ENCODE results near the gene MDN1. TPM values are rescaled to one million over a fixed set of nuclear protein-coding genes. Genes with fewer than 3 reads are reported as not detected.
"Not testable (repeated sequence)": the region's sequence is repeated elsewhere in the genome, so short reads cannot be mapped to it uniquely, and the experiment has no call there.

MDN1 gene
- total RNA-seq, 1 experiment from 2014 or later, result 20.5 TPM

DNA sequence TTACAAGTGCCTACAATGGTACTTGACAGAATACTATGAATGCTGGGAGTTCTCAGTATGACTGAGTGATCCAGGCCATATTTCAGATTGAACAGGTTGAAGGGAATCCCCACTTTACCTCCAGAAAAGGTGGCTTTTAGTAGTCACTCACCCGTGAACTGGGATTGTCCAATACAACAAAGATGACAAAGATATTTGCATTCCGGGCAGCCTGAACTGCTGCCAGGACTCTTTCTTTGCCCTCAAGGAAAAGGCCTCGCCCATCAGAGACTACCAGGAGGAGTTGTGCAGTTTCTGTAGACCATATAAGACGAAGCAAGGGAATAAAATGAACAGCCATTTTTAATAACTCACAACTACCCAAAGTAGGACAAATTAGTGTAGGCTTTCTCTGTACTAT, 174.7 kb downstream of the MDN1 start:
- Histone ChIP-seq H4K20me1 (ENCODE audit: low read length) (no peaks in the 10 kb centered on the region), H3K4me3 (ENCODE audit: low read length) (no peak overlapping the region), H3K79me2 (ENCODE audit: low read length) (no peaks in the 10 kb centered on the region), H3F3A (ENCODE audit: low read length, unreplicated experiment) (no peaks in the 10 kb centered on the region), H3K9ac (ENCODE audit: low read length) (no peak overlapping the region), H3K4me2 (ENCODE audit: low read length) (0 out of 2 replicates have a peak overlapping the region, but pooled peaks have one; percentile 17), H2AFZ (ENCODE audit: low read length) (no peak overlapping the region), H3K36me3 (ENCODE audit: low read depth, low read length) (peaks cover 24% of the 10 kb centered on the region), H3K4me1 (ENCODE audit: insufficient read depth, low read length) (peaks cover 14% of the 10 kb centered on the region; the same call in 1 of the 2 replicates), H3K27me3 (ENCODE audit: low read length) (no peaks in the 10 kb centered on the region), H3K9me2 (replicated peaks; ENCODE audit: low read length) (no peaks in the 10 kb centered on the region), H3K9me3 (ENCODE audit: low read length) (no peaks in the 10 kb centered on the region), H3K27ac (ENCODE audit: low read length) (peak overlapping the region; percentile 12; the same call in 1 of the 2 replicates)
- POLR2A ChIA-PET (ENCODE audit: unreplicated experiment), result no interaction called here
- peak; percentile 67 for DNase-seq
- CTCF ChIA-PET, result no interaction called here
- TF ChIP-seq EZH2phosphoT487 (IDR thresholded peaks at IDR 0.05; ENCODE audit: borderline replicate concordance, low read length) (no peak), EZH2 (IDR thresholded peaks at IDR 0.05; ENCODE audit: low read length, unreplicated experiment) (no peak)
- TF ChIP-seq, protein P1, sequence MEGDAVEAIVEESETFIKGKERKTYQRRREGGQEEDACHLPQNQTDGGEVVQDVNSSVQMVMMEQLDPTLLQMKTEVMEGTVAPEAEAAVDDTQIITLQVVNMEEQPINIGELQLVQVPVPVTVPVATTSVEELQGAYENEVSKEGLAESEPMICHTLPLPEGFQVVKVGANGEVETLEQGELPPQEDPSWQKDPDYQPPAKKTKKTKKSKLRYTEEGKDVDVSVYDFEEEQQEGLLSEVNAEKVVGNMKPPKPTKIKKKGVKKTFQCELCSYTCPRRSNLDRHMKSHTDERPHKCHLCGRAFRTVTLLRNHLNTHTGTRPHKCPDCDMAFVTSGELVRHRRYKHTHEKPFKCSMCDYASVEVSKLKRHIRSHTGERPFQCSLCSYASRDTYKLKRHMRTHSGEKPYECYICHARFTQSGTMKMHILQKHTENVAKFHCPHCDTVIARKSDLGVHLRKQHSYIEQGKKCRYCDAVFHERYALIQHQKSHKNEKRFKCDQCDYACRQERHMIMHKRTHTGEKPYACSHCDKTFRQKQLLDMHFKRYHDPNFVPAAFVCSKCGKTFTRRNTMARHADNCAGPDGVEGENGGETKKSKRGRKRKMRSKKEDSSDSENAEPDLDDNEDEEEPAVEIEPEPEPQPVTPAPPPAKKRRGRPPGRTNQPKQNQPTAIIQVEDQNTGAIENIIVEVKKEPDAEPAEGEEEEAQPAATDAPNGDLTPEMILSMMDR (conservative IDR thresholded peaks at IDR 0.05; ENCODE audit: low read depth, low read length), result no peak
- ATAC-seq, result peak; percentile 67
- no TSS peak for BruUV-seq (replicated peaks)
- intact Hi-C loops (cut with micrococcal nuclease), result no loop called here

DNA sequence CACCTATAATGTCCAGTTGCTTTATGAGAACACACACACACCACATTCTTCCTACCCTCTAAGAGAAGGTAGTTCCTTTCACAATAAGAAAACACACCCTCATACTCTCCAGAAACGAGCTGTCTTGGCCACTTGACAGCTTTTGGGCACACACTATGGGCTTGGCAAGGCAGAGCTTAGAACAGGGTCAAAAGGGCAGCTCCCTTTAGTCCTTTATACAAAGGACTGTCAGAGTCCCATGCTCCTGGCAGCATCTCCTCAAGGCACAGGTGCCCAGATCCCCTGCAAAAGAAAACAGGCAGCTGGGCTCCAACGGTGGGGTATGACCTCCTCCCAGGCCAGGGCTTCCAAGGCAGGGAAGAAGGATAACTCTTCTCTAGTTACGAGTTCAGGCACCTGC, 176.2 kb downstream of the MDN1 start:
- POLR2A ChIA-PET (ENCODE audit: unreplicated experiment), result no interaction called here
- H3K9ac ChIP-seq (ENCODE audit: low read length), result no peak overlapping the region
- no TSS peak for BruUV-seq (replicated peaks)
- H3F3A ChIP-seq (ENCODE audit: low read length, unreplicated experiment), result no peaks in the 10 kb centered on the region
- H3K4me3 ChIP-seq (ENCODE audit: low read length), result no peak overlapping the region
- H3K27ac ChIP-seq (ENCODE audit: low read length), result no peak overlapping the region
- TF ChIP-seq EZH2 (IDR thresholded peaks at IDR 0.05; ENCODE audit: low read length, unreplicated experiment) (no peak), EZH2phosphoT487 (IDR thresholded peaks at IDR 0.05; ENCODE audit: borderline replicate concordance, low read length) (no peak)
- TF ChIP-seq, protein P1 (conservative IDR thresholded peaks at IDR 0.05; ENCODE audit: low read depth, low read length), result no peak
- ATAC-seq, result no peak
- intact Hi-C loops (cut with micrococcal nuclease), result no loop called here
- H3K79me2 ChIP-seq (ENCODE audit: low read length), result no peaks in the 10 kb centered on the region
- DNase-seq, result no peak
- H3K4me2 ChIP-seq (ENCODE audit: low read length), result no peak overlapping the region
- H3K4me1 ChIP-seq (ENCODE audit: insufficient read depth, low read length), result peaks cover 20% of the 10 kb centered on the region; the same call in 1 of the 2 replicates
- H2AFZ ChIP-seq (ENCODE audit: low read length), result no peak overlapping the region
- CTCF ChIA-PET, result no interaction called here
- no peaks in the 10 kb centered on the region for H3K9me3 ChIP-seq (ENCODE audit: low read length)
- H3K27me3 ChIP-seq (ENCODE audit: low read length), result no peaks in the 10 kb centered on the region
- peaks cover 23% of the 10 kb centered on the region for H3K36me3 ChIP-seq (ENCODE audit: low read depth, low read length)
- H4K20me1 ChIP-seq (ENCODE audit: low read length), result no peaks in the 10 kb centered on the region
- H3K9me2 ChIP-seq (replicated peaks; ENCODE audit: low read length), result no peaks in the 10 kb centered on the region

DNA sequence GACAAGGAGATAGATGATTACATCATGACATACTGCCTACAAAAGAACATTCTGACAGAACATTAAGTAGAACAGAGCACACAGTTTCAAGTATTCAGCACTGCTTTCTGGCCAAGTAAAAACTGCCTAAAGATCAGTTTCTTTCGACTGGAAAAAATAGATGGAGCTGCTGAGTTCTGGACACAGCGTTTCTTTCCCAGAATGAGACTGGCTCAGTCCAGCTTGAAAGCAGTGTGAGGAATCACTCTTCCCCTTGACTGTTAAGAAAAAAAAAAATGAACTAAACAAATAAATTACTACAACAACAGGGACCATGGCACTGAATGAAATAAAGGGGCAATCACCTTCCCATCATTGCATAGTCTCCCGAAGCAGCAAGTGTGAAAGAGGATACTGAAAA, 176.6 kb downstream of the MDN1 start:
- Histone ChIP-seq H3K9me2 (replicated peaks; ENCODE audit: low read length) (no peaks in the 10 kb centered on the region), H3K9me3 (ENCODE audit: low read length) (no peaks in the 10 kb centered on the region), H3F3A (ENCODE audit: low read length, unreplicated experiment) (no peaks in the 10 kb centered on the region), H3K27ac (ENCODE audit: low read length) (no peak overlapping the region), H3K4me2 (ENCODE audit: low read length) (no peak overlapping the region), H2AFZ (ENCODE audit: low read length) (no peak overlapping the region), H4K20me1 (ENCODE audit: low read length) (no peaks in the 10 kb centered on the region), H3K4me1 (ENCODE audit: insufficient read depth, low read length) (peaks cover 20% of the 10 kb centered on the region; the same call in 1 of the 2 replicates), H3K4me3 (ENCODE audit: low read length) (no peak overlapping the region), H3K27me3 (ENCODE audit: low read length) (no peaks in the 10 kb centered on the region), H3K36me3 (ENCODE audit: low read depth, low read length) (peaks cover 23% of the 10 kb centered on the region), H3K79me2 (ENCODE audit: low read length) (peaks cover 2% of the 10 kb centered on the region), H3K9ac (ENCODE audit: low read length) (no peak overlapping the region)
- POLR2A ChIA-PET (ENCODE audit: unreplicated experiment), result no interaction called here
- DNase-seq (no peak), ATAC-seq (no peak)
- CTCF ChIA-PET, result no interaction called here
- intact Hi-C loops (cut with micrococcal nuclease), result no loop called here
- TF ChIP-seq, protein P1 (conservative IDR thresholded peaks at IDR 0.05; ENCODE audit: low read depth, low read length), result no peak
- no peak for TF ChIP-seq EZH2 (IDR thresholded peaks at IDR 0.05; ENCODE audit: low read length, unreplicated experiment)
- TF ChIP-seq EZH2phosphoT487 (IDR thresholded peaks at IDR 0.05; ENCODE audit: borderline replicate concordance, low read length), result no peak
- BruUV-seq (replicated peaks), result no TSS peak

DNA sequence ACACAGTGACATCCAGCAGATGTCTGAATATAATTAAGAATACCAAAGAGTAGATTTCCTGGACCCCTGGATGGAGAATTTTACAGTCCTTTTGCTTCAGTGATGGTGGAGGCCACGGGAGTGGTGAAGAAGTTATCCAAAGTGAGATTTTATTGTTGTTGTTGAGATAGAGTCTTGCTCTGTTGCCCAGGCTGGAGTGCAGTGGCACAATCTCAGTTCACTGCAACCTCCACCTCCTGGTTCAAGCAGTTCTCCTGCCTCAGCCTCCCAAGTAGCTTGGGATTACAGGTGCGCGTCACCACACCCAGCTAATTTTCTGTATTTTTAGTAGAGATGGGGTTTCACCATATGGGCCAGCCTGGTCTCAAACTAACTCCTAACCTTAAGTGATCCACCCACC, 178.0 kb downstream of the MDN1 start:
- POLR2A ChIA-PET (ENCODE audit: unreplicated experiment); H4K20me1 ChIP-seq (ENCODE audit: low read length); DNase-seq; H3K79me2 ChIP-seq (ENCODE audit: low read length); H3K9me3 ChIP-seq (ENCODE audit: low read length); BruUV-seq (replicated peaks); intact Hi-C loops (cut with micrococcal nuclease); H3K9ac ChIP-seq (ENCODE audit: low read length); H3K4me2 ChIP-seq (ENCODE audit: low read length); H3F3A ChIP-seq (ENCODE audit: low read length, unreplicated experiment); ATAC-seq; H3K27me3 ChIP-seq (ENCODE audit: low read length); H3K27ac ChIP-seq (ENCODE audit: low read length); H3K4me3 ChIP-seq (ENCODE audit: low read length); H3K9me2 ChIP-seq (replicated peaks; ENCODE audit: low read length); CTCF ChIA-PET; H2AFZ ChIP-seq (ENCODE audit: low read length): not testable (repeated sequence)
- Histone ChIP-seq H3K4me1 (ENCODE audit: insufficient read depth, low read length) (peaks cover 24% of the 10 kb centered on the region; the same call in 1 of the 2 replicates), H3K36me3 (ENCODE audit: low read depth, low read length) (peaks cover 23% of the 10 kb centered on the region)
